GM18498 (cell line): ENCODE measurements around the gene CDKL5.

ENCODE experiments used
- ATAC-seq: cut with Tn5 transposase; IDR thresholded peaks from one replicate; pipeline ENCODE4 v1.9.1; 2021; ENCODE audit warnings: mild to moderate bottlenecking, moderate library complexity; ENCODE audit not compliant: unreplicated experiment

The CDKL5 gene

DNA sequence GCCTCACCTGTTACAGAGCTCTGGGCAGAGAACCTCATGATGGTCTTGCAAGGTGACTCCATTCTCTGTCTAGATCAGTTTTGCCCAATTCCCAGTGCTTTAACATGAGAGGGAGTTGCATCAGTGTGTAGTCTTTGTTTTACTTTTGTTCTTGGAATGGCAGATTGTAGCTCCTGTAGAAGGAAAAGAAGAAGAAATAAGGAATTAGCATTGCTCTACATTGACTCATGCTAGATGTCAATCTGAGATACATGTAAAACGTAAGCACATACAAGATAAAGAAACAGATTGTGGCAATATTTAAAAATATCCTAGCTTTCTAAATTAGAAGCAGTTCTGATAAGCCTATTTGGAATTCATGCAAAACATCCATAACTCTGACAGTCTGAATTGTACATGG is 266.0 kb downstream of the CDKL5 start:
- ATAC-seq, result no peak

DNA sequence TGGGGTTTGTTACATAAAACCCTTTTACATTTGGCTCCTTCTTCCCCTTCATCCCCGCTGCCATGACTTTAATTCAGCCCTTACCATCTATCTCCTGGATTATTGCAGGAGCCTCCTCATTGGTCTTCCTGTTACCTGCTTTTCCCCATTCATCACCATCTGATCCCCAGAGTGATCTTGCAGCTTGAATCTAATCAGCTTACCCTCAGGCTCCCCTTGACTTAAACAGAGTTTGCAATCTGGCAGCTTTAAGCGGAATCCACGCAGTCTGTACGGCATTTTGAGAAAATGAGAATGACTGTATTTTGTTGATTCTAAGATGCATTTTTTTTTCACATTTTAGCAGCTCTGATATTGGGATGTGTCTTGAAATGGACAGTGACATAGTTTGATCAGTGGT is 267.1 kb downstream of the CDKL5 start:
- no peak for ATAC-seq

DNA sequence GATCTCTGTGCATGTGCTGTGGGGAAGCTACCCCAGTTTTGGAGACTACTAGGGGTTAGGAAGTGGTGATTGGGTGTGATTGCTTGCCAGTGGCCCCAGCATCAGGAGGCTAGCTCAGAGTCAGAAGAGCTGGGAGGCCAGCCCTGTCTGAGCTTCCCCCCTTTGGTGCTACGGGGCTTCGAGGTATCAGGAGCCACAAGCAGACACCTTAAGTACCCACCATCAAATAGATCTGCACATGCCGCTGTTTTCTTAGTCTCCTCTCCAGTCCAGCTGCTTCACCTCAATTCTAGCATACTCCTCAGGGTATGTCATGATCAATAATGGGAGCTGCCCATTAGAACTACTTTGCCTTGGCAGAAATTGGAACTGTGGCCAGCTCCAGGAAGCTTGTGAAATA is 271.2 kb downstream of the CDKL5 start:
- no peak for ATAC-seq

GRCh38 chrX:18698737-18699650 is 273.6 kb downstream of the CDKL5 start:
- ATAC-seq, result no peak

DNA sequence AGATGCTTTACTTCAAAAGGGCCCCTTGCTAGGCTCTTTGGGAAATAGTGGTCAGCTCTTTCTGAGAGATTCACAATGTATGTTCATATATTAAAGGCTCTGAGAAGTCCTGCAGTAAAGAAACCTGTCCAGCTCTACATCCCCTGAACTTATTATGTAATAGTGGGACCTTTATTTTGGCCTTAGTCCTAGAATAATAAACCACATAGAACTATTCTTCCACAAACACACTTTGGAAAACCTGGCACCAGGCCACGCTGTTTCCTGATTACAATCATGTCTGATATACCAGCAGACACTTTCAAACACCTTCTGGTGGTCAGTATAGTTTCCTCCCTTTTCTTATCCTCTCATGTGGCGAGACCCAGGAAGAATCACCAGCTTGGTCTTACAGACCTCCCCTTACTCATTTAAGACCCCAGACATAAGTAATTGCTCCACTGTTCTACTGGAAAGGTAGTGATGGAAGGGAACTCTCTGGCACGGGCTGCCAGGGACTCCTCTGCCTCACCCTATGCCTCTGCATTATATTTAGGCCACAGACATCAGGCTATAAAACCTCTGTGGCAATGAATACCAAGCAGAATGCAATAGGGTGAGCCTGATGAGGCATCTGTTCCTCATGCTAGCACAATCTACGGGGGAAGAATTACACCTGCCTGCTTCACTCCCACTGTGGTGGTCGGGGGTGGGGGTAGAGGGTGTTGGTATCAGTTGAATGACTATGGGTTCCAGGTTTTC is 276.4 kb downstream of the CDKL5 start:
- ATAC-seq, result no peak

GRCh38 chrX:18702362-18703195 is 277.2 kb downstream of the CDKL5 start:
- no peak for ATAC-seq
